HG03354 (cell line): ENCODE results near the gene ELMOD1.

Source experiments
- ATAC-seq: cut with Tn5 transposase; IDR thresholded peaks from one replicate; pipeline ENCODE4 v1.9.1; 2021; ENCODE audit warnings: mild to moderate bottlenecking; ENCODE audit not compliant: unreplicated experiment, poor library complexity, severe bottlenecking

Gene ELMOD1

DNA sequence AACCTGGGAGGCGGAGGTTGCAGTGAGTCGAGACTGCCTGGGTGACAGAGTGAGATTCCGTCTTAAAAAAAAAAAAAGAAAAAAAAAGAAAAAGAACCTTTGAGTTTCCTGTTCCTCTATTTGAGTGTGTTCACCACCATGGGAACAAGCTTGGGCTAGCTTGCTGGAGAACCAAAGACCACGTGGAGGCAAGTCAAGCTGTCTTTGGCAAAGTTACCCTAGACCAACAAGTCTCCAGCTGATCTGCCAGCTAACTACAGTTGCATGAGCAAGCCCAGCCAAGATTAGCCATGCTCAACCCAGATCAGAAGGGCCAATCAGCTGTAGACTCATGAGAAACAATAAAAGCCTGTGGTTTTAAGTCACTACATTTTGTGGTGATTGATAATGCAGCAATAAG lies 91.2 kb downstream of the ELMOD1 start:
- ATAC-seq: no peak

DNA sequence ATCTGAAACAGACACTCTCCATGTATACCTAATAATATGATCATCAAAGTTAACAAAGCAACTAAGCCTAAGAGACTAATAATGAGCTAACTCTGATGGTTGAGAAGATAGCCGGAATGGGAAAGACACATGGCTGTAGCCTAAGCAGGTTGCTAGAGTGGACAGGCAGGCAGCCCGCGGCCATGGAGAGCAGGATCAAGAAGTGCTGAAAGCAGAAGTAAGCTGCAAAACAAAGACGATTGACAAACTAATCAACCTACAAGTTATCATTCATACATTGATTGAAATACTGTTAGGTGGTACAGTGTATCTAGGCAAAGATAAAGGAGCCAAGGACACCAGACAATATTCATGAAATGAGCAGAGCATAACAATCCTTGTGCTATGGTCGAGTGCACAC lies 91.6 kb downstream of the ELMOD1 start:
- ATAC-seq: no peak

- ATAC-seq: no peak
These were observed 92.1 kb downstream of the ELMOD1 start for GRCh38 chr11:107683061-107683460.

DNA sequence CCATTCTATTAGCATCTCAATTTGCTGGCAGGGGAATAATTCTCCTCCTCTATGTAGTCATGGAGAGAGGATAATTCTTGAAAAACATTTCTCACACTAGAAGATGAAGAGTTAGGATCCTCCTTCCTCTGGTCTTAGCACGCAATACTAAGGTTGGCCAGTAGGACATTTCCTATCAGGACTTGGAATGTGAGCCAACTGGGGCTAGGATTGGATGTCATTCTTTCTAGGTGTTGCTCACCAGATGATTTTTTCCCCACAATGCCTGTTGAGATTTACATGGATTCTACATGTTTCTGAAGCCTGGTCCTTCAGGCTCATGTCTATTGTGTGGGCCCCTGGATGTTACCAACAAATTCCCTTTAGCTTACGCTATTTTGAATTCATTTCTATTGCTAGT lies 92.9 kb downstream of the ELMOD1 start:
- ATAC-seq: peak; percentile 68

GRCh38 chr11:107688322-107688918 lies 97.5 kb downstream of the ELMOD1 start:
- ATAC-seq: no peak

DNA sequence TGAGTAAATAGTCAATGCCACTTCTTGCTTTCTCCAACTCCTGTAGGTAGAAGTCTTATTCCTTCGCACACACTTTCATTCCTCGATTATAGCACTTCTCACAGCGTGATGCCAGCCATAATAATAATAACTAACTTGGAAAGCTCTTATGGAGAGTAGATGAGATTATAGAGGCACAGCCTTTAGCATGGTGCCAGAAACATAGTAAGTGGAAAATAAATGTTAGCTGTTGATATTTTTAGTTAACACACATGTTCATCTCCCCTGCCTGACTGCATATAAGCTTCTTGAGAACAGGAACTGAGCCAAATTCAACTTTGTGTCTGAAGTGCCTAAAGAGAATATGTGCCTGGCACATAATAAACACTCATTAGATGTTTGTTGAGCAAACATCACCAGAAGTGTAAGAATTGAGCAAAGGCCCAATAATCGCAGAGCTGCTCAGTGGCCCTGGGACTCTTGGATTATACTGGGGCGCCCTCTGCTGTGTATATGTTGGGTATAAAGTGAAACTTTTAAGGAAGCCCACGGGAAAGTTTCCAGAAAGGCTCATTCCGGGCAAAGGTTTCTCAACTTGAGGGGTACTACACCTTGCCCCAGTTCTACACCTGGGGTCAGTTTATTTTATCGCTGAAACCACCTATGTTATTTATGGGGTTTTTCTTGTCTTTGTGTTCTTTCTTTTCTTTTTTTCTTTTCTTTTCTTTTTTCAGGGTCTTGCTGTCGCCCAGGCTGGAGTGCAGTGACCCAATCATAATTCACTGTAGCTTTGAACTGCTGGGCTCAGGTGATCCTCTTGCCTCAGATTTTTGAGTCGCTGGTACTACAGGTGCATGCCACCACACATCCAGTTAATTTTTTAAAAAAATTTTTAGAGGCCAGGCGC lies 98.6 kb downstream of the ELMOD1 start:
- peak; percentile 78 for ATAC-seq

DNA sequence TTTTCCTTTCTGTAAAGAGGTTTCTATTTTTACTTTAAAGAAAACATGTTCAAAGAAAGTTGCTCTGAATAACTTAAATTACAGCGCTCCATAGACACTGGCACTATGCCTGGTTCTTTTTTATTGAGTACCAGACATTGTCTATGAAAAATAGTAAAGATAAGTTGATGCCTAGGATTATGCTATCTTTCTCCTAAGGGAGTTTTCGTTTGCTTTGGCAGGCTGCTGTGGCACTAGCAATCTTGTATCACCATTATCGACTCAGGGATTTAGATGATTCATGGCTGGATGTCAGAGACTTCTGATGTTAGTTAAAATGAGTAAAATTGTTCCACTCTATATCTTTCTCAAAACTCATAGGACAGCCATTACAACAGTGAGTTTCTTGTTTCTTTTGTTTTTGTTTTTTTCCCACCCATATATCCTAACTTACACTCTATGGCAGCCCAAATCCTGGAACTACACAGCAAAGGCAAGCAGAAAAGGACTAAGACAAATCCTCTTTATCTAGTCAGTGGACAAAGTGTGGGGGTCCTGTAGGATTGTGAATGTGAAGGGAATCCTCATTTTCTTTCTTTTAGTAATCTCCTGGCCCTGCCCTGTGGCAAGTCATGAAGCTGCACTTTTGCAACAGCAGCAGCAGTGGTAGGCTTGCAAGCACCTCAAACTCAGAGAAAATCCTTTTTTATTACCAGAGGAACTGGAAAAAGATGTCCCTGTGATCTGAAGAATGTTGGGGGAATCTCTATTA lies 100.2 kb downstream of the ELMOD1 start:
- ATAC-seq: no peak

- no peak for ATAC-seq
These were observed 104.5 kb downstream of the ELMOD1 start for GRCh38 chr11:107695446-107695845.

DNA sequence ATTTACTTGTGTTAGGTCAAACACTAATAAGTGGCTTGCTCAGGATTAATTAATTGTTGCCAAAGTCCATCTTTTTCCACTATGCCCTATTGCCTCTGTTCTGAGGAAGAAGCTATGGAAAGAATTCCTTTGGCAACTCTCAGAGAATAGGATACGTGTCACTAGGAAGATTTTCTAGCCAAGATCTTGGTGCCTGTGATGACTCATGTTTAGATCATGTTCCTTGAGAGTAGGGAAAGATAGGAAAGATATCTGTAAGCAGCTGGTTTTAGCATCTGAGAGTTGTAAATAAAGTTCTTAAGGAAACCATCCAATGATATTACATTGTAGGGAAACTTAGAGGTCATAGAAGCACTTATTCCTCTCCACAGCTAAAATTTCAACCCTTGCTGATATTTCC lies 105.2 kb downstream of the ELMOD1 start:
- no peak for ATAC-seq

GRCh38 chr11:107697291-107697690 lies 106.3 kb downstream of the ELMOD1 start:
- no peak for ATAC-seq

DNA sequence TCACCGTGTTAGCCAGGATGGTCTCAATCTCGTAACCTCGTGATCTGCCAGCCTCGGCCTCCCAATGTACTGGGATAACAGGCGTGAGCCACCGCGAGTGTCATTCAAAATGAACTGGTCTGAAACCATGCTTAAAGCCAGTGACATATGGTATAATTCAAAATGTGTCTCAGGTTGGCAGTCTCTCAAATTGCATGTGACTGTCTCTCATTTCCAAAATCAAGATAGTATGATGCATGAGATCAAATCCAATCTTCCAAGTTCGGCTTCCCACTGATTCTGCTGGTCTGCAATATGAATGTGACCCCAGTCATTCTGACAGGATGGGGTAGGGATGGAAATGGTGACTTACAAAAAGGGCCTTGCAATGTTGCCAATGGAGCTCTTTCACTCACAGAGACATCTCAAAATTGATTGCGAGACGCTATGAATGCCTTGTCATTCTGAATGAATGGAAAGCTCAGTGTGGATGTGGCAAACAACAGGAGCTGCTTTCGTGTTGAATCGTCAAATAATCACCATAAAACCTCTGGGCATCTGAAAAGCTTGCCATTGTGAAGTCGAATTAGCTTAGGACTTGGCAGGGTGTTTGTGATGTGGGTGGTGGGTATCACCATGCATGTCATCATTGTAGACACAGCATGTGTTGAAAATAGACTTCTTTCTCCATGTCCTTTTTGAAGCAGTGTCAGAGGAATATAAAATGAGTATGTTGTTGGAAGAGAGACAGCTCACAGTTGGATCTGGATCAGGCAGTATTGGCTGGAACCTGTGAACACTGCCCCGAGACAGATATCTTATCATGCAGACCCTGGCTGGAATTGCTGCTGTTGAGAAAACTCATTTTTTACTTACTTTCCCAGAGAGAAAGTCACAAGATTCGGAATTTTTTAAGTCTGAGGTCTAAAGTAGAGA lies 108.7 kb downstream of the ELMOD1 start:
- no peak for ATAC-seq

- no peak for ATAC-seq
These were observed 111.2 kb downstream of the ELMOD1 start for GRCh38 chr11:107702109-107702660.

DNA sequence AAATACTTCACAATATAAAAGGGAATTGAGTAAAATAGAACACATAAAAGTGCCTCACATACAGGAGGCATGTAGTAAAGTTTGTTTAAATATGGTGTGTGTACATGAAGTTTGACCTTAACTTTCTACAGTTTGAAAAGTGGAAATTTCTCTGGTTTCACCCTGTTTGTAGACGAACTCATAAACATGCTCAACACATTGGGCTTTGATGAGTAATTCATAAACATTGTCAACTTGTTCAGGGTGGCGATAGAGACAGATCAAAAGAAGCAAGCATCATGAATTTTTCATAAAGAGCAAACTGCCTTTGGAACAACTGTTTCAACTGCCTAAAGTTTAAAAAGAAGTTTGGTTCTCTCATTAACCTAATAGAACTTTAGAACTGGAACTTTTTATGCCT lies 111.8 kb downstream of the ELMOD1 start:
- ATAC-seq: no peak

DNA sequence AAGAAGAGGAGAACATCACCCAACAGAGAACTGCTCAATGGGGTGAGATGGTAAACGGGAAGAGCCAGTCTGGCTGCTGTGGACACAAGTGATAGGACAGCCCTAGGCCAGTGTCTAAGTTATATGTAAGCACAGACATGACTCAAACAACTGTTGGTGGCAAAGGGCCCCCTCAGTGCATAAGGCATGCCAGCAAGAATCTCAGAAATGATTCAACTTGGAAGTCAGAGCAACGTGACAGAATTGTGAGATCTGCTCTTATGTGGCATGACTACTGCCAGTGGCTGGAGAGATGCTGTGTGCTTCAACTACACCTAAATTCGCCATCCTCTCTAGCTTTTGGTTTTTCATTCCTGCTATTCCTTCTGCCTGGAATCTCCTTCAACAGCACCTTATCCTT lies 113.5 kb downstream of the ELMOD1 start:
- no peak for ATAC-seq

DNA sequence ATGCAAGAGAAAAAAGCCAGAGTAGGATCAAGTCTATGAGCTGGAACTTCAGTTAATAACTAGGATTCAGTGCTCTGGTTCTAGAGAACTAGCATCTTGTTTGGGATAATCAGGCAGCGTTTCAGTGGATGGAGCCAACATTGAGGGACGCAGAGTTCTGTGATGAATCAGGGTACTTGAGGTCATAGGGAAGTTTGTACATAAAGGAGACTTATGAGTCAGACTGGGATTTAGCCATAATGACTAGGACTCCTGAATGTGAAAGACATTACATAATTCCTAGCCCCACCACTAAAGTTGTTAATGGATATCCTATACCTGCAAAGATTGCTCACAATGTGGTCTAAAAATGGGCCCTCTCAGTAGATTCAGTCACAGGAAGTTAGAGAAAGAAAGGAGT lies 114.1 kb downstream of the ELMOD1 start:
- ATAC-seq: no peak

DNA sequence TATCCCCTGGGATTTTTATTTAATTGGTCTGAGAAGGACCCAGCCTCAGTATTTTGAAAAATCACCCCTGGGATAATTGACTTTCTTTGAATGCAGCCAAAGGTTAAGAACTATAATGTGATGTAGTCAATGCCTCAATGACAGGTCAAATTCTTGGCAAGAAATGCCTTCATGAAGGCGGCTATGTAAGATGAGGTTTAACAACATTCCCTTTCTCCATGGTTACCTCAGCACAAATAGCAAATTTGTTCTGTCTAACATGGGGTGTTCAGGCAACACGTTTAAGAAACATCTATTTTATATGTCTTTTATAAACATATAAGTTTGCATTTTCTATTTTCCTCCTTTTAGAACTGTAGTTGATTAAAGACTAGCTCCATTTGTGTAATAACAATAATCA lies 115.6 kb downstream of the ELMOD1 start:
- ATAC-seq: no peak

DNA sequence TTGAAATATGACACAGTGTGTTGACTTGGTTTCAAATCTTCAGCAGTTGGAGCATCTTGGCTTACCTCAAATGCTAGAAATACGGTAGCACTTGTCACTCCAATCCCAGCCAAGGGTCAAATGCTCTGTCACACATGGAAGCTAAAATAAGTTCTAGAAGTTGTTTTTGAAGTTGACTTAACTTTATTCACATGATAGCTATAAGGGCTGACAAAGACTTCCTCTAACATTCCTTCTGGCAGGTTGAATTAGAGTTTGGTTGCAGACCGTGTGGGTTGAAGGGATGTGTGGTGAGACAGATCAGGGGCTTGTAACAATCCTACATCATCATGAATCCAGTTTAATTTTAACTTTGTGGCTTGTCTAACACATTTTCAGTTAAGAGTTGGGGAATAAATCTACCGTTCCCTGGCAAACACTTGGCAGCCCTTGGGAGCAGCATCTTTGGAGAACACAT lies 116.3 kb downstream of the ELMOD1 start:
- no peak for ATAC-seq

- no peak for ATAC-seq
These were observed 116.9 kb downstream of the ELMOD1 start for GRCh38 chr11:107707807-107708206.

- ATAC-seq: no peak
These were observed 117.8 kb downstream of the ELMOD1 start for GRCh38 chr11:107708792-107709191.
